Measurements from ENCODE around the gene PLA1A. TPM values are rescaled to one million over a fixed set of nuclear protein-coding genes. Genes with fewer than 3 reads are reported as not detected.
A peak's percentile ranks its signal among the peaks of the same experiment; 100 is the strongest.

The PLA1A gene
- total and polyA plus RNA-seq, 10 of the 15 experiments (the other 5 are each of a cell fraction or from before 2014, with no cell fraction given): 2.9 to 106 (median 4.8) TPM

DNA sequence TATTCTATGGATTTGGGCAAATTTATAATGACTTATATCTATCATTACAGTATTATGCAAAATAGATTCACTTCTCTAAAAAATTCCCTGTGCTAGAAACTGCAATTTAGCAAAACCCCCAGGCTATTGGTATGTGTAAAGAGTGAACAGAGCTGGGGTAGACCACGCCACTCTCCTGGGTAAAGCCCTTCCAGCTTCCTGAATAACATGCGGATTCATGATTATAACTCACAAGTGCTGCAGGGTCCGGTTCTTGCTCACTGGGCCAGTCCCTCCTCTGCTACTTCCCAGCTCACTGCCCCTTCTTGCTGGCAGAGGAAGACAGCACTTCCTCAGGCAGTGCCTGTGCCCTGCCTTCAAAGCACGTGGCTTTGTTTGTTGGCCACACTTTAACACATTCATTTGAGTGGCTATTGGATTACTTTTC lies 42.4 kb upstream of the PLA1A start (continued):
- TF ChIP-seq, protein P1, sequence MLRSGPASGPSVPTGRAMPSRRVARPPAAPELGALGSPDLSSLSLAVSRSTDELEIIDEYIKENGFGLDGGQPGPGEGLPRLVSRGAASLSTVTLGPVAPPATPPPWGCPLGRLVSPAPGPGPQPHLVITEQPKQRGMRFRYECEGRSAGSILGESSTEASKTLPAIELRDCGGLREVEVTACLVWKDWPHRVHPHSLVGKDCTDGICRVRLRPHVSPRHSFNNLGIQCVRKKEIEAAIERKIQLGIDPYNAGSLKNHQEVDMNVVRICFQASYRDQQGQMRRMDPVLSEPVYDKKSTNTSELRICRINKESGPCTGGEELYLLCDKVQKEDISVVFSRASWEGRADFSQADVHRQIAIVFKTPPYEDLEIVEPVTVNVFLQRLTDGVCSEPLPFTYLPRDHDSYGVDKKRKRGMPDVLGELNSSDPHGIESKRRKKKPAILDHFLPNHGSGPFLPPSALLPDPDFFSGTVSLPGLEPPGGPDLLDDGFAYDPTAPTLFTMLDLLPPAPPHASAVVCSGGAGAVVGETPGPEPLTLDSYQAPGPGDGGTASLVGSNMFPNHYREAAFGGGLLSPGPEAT (IDR thresholded peaks at IDR 0.05; ENCODE audit: low read depth): no peak
- TF ChIP-seq ZNF24 (IDR thresholded peaks at IDR 0.05) (no peak), E2F8 (IDR thresholded peaks at IDR 0.05; ENCODE audit: low read depth, partially characterized antibody) (no peak), RFX5 (IDR thresholded peaks at IDR 0.05; ENCODE audit: low read depth, low read length) (no peak), ASH2L (IDR thresholded peaks at IDR 0.05; ENCODE audit: borderline replicate concordance, low read depth) (no peak), NKRF (conservative IDR thresholded peaks at IDR 0.05) (0 out of 2 replicates have a peak, but pooled peaks have one; percentile 41), SIX5 (IDR thresholded peaks at IDR 0.05; ENCODE audit: low read depth, low read length, severe bottlenecking) (no peak), TBL1XR1 (IDR thresholded peaks at IDR 0.05; ENCODE audit: low read depth, low read length) (no peak), MAX (IDR thresholded peaks at IDR 0.05; ENCODE audit: low read depth, low read length) (peak; percentile 81), IKZF1 (conservative IDR thresholded peaks at IDR 0.05) (peak; percentile 63), EED (IDR thresholded peaks at IDR 0.05; ENCODE audit: low read depth) (peak; percentile 38; the same call in 1 of the 2 replicates), NFYA (IDR thresholded peaks at IDR 0.05; ENCODE audit: borderline replicate concordance, low read depth, low read length) (no peak), POLR2A (IDR thresholded peaks at IDR 0.05; ENCODE audit: low read depth, low read length) (peak; percentile 66), MYC (IDR thresholded peaks at IDR 0.05; ENCODE audit: insufficient read depth, insufficient read length, insufficient replicate concordance, low read length, severe bottlenecking) (no peak), USF2 (IDR thresholded peaks at IDR 0.05; ENCODE audit: borderline replicate concordance, low read depth, low read length) (no peak), ZBED1 (IDR thresholded peaks at IDR 0.05; ENCODE audit: borderline replicate concordance) (no peak), POLR2AphosphoS5 (IDR thresholded peaks at IDR 0.05; ENCODE audit: low read length) (peak; percentile 74; the same call in 1 of the 2 replicates), IKZF2 (IDR thresholded peaks at IDR 0.05) (0 out of 4 replicates have a peak, but pooled peaks of 1 of the 2 experiments have one; percentile 62)
- TF ChIP-seq, protein P2, sequence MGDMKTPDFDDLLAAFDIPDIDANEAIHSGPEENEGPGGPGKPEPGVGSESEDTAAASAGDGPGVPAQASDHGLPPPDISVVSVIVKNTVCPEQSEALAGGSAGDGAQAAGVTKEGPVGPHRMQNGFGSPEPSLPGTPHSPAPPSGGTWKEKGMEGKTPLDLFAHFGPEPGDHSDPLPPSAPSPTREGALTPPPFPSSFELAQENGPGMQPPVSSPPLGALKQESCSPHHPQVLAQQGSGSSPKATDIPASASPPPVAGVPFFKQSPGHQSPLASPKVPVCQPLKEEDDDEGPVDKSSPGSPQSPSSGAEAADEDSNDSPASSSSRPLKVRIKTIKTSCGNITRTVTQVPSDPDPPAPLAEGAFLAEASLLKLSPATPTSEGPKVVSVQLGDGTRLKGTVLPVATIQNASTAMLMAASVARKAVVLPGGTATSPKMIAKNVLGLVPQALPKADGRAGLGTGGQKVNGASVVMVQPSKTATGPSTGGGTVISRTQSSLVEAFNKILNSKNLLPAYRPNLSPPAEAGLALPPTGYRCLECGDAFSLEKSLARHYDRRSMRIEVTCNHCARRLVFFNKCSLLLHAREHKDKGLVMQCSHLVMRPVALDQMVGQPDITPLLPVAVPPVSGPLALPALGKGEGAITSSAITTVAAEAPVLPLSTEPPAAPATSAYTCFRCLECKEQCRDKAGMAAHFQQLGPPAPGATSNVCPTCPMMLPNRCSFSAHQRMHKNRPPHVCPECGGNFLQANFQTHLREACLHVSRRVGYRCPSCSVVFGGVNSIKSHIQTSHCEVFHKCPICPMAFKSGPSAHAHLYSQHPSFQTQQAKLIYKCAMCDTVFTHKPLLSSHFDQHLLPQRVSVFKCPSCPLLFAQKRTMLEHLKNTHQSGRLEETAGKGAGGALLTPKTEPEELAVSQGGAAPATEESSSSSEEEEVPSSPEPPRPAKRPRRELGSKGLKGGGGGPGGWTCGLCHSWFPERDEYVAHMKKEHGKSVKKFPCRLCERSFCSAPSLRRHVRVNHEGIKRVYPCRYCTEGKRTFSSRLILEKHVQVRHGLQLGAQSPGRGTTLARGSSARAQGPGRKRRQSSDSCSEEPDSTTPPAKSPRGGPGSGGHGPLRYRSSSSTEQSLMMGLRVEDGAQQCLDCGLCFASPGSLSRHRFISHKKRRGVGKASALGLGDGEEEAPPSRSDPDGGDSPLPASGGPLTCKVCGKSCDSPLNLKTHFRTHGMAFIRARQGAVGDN (IDR thresholded peaks at IDR 0.05): peak; percentile 63

Data from GM12878 (cell line).